Measurements from ENCODE around the gene ZNG1E.
"Not testable (repeated sequence)": the region's sequence is repeated elsewhere in the genome, so short reads cannot be mapped to it uniquely, and the experiment has no call there.

The ZNG1E gene

GRCh38 chr9:65675589-65676021, at the start of gene ZNG1E:
TSS of gene ZNG1E (plus strand) at chr9:65675928. CDS start at chr9:65675977, 49 bp downstream.
- peak; percentile 57 to 71 for DNase-seq

GRCh38 chr9:65673579-65673978, 2.1 kb upstream of the ZNG1E start:
- not testable (repeated sequence) for DNase-seq

GRCh38 chr9:65675018-65675417, 710 bp upstream of the ZNG1E start:
- DNase-seq: not testable (repeated sequence)

GRCh38 chr9:65676389-65676788, 661 bp downstream of the ZNG1E start:
- DNase-seq: peak; percentile 28 to 41

- not testable (repeated sequence) for DNase-seq
Measured at GRCh38 chr9:65678533-65678932, 2.8 kb downstream of the ZNG1E start.

- DNase-seq: not testable (repeated sequence)
Measured at GRCh38 chr9:65703550-65703949, 27.8 kb downstream of the ZNG1E start.

GRCh38 chr9:65714445-65714844, 38.7 kb downstream of the ZNG1E start:
- DNase-seq: not testable (repeated sequence)

GRCh38 chr9:65737096-65737564, 61.4 kb downstream of the ZNG1E start, which contains the start of gene FOXD4L4:
TSS of gene FOXD4L4 (plus strand) at chr9:65737146. CDS start at chr9:65737146, 0 bp downstream.
- DNase-seq: peak in 1 of 2 experiments; percentile 20

GRCh38 chr9:65738133-65738532, 62.4 kb downstream of the ZNG1E start:
- not testable (repeated sequence) for DNase-seq

All from activated T-cell treated with anti-CD3 and anti-CD28 coated beads, Interleukin-2, amount 50 U/mL, for 48 hours (primary cell).